DOHH2 (cell line): ENCODE measurements around the gene GFPT2.

Experiments used
- H3F3A ChIP-seq: fragments of 200-600 bp; sonication (generic), shearing (Covaris generic); 2 replicates; pipeline ENCODE4 v1.6.0; 2016; ENCODE audit warnings: antibody characterized with exemption, mild to moderate bottlenecking; ENCODE audit not compliant: control insufficient read depth, insufficient read depth
- H3K27ac ChIP-seq: fragments of 200-600 bp; sonication (generic); 2 replicates; pipeline ENCODE4 v1.5.1; 2014; ENCODE audit warnings: low read depth, mild to moderate bottlenecking, low read length, moderate library complexity
- H3K27me3 ChIP-seq: fragments of 200-600 bp; sonication (generic); 2 replicates; pipeline ENCODE4 v1.6.1; 2014; ENCODE audit warnings: mild to moderate bottlenecking, low read length, mixed read lengths; ENCODE audit not compliant: control insufficient read depth
- H3K36me3 ChIP-seq: fragments of 200-600 bp; sonication (generic); 2 replicates; pipeline ENCODE4 v1.6.1; 2014; ENCODE audit warnings: mild to moderate bottlenecking, low read length, moderate library complexity, mixed read lengths; ENCODE audit not compliant: control insufficient read depth
- H3K4me1 ChIP-seq: fragments of 200-600 bp; sonication (generic); 2 replicates; pipeline ENCODE4 v1.6.1; 2014; ENCODE audit warnings: mild to moderate bottlenecking, low read length, mixed read lengths; ENCODE audit not compliant: control insufficient read depth
- H3K4me2 ChIP-seq: fragments of 200-600 bp; sonication (generic); 2 replicates; pipeline ENCODE4 v1.6.0; 2014; ENCODE audit warnings: mild to moderate bottlenecking, low read length, moderate library complexity
- H3K4me3 ChIP-seq: fragments of 200-600 bp; sonication (generic); 2 replicates; pipeline ENCODE4 v1.5.1; 2014; ENCODE audit warnings: mild to moderate bottlenecking, low read length, mixed read lengths
- H3K79me2 ChIP-seq: fragments of 200-600 bp; sonication (generic); 2 replicates; pipeline ENCODE4 v1.6.1; 2014; ENCODE audit warnings: mild to moderate bottlenecking, low read length, mixed read lengths; ENCODE audit not compliant: control insufficient read depth
- H3K9me2 ChIP-seq: fragments of 200-600 bp; sonication (generic); replicated peaks from 2 replicates; pipeline ENCODE4 v1.6.1; 2014; ENCODE audit warnings: mild to moderate bottlenecking, low read length, mixed read lengths; ENCODE audit not compliant: control insufficient read depth
- H3K9me3 ChIP-seq: fragments of 200-600 bp; sonication (generic); 2 replicates; pipeline ENCODE4 v1.6.1; 2014; ENCODE audit warnings: antibody characterized with exemption, low read length, mixed read lengths; ENCODE audit not compliant: control insufficient read depth, insufficient read depth
- H4K20me1 ChIP-seq: fragments of 200-600 bp; sonication (generic); 2 replicates; pipeline ENCODE4 v1.6.0; 2014; ENCODE audit warnings: low read depth, mild to moderate bottlenecking, antibody characterized with exemption, low read length, moderate library complexity; ENCODE audit not compliant: control insufficient read depth, insufficient read depth
- EZH2phosphoT487 ChIP-seq: fragments of 200-600 bp; sonication (generic); IDR thresholded peaks from 2 replicates; pipeline ENCODE4 v1.6.1; 2017; ENCODE audit warnings: borderline replicate concordance, mild to moderate bottlenecking, antibody characterized with exemption, low read length, moderate library complexity, mixed read lengths
- TF ChIP-seq, protein P1 (sequence below): fragments of 200-600 bp; sonication (generic); IDR thresholded peaks from one replicate; pipeline ENCODE4 v1.5.1; 2014; ENCODE audit warnings: antibody characterized with exemption, mild to moderate bottlenecking, low read depth, low read length; ENCODE audit not compliant: poor library complexity, severe bottlenecking

GFPT2 gene

DNA sequence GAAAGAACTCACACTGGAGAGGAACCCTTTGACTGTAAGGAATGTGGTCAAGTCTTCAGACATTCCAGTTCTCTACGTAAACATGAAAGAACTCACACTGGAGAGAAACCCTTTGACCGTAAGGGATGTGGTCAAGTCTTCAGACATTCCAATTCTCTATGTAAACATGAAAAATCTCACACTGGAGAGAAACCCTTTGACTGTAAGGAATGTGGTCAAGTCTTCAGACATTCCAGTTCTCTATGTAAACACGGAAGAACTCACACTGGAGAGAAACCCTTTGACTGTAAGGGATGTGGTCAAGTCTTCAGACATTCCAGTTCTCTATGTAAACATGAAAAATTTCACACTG lies 93.9 kb downstream of the GFPT2 start:
- Histone ChIP-seq H3K4me3 (no peak overlapping the region), H3K4me1 (no peaks in the 10 kb centered on the region), H4K20me1 (no peaks in the 10 kb centered on the region), H3K9me3 (peaks cover 63% of the 10 kb centered on the region), H3K4me2 (no peak overlapping the region), H3F3A (no peaks in the 10 kb centered on the region), H3K79me2 (no peaks in the 10 kb centered on the region), H3K9me2 (no peaks in the 10 kb centered on the region), H3K27me3 (no peaks in the 10 kb centered on the region), H3K36me3 (peaks cover 60% of the 10 kb centered on the region), H3K27ac (no peak overlapping the region)
- TF ChIP-seq EZH2phosphoT487: no peak
- TF ChIP-seq, protein P1, sequence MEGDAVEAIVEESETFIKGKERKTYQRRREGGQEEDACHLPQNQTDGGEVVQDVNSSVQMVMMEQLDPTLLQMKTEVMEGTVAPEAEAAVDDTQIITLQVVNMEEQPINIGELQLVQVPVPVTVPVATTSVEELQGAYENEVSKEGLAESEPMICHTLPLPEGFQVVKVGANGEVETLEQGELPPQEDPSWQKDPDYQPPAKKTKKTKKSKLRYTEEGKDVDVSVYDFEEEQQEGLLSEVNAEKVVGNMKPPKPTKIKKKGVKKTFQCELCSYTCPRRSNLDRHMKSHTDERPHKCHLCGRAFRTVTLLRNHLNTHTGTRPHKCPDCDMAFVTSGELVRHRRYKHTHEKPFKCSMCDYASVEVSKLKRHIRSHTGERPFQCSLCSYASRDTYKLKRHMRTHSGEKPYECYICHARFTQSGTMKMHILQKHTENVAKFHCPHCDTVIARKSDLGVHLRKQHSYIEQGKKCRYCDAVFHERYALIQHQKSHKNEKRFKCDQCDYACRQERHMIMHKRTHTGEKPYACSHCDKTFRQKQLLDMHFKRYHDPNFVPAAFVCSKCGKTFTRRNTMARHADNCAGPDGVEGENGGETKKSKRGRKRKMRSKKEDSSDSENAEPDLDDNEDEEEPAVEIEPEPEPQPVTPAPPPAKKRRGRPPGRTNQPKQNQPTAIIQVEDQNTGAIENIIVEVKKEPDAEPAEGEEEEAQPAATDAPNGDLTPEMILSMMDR: no peak

DNA sequence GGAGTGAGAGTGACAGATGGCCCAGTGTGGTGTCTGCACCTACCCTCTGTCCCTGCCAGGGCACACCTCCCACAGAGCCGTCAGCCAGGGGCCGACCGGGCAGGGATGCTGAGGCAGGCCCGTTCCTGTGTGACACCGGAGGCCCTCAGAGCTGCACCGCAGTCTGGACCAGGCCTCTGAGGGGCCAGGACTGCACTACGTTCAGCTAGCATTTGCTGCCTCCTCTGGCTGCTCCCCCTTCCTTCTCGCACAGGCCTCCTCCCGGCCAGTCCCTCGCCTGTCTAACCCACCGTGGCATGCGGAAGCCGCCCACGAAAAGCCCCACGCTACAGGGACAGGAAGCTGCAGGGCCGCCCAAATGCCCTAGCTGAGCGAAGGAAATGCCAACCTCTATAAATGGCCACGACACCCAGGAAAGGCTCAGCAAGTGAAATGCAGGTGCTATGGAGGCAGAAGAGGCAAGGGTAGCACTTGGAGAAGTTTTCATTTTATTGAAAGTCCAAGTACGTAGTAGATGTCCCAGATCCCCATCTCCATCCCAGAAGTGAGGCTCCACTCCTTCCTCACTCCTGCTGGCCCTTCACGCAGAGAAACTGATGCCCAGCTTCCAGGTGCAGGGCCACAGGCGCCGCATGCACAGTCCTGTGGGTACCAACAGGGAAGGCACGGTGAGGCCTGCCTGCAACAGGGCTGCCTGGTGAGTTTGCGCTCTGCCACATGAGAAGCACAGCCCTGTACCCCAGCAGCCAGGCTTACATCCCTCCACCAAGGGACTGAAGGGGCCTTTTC lies 99.9 kb downstream of the GFPT2 start:
- H3K36me3 ChIP-seq: peaks cover 22% of the 10 kb centered on the region
- no peaks in the 10 kb centered on the region for H3K9me2 ChIP-seq
- no peak overlapping the region for H3K4me2 ChIP-seq
- H3K27ac ChIP-seq: no peak overlapping the region
- H3F3A ChIP-seq: no peaks in the 10 kb centered on the region
- H3K9me3 ChIP-seq: peaks cover 42% of the 10 kb centered on the region
- H3K79me2 ChIP-seq: no peaks in the 10 kb centered on the region
- no peaks in the 10 kb centered on the region for H3K4me1 ChIP-seq
- no peak for TF ChIP-seq EZH2phosphoT487
- TF ChIP-seq, protein P1: no peak
- H3K4me3 ChIP-seq: no peak overlapping the region
- no peaks in the 10 kb centered on the region for H4K20me1 ChIP-seq
- H3K27me3 ChIP-seq: no peaks in the 10 kb centered on the region

DNA sequence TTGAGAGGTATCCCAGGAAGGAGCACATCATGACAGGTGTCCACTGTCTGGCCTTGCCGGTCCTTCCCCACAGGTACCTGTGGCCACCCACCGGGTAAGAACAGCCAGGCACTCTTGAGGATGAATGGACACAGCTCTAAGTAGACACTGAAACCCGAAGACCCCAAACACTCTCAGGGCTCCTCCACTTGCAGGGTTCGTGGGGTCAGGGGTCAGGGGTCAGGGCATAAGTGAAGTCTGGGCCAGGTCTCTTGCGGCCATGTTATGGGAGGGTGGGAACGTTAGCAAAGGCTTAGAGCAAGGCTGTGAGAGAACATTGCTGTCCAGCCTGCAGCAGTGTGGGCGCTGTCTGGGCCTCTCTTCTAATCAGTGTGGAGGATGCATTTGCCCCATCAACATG lies 101.2 kb downstream of the GFPT2 start:
- Histone ChIP-seq H3K27me3 (no peaks in the 10 kb centered on the region), H4K20me1 (no peaks in the 10 kb centered on the region), H3K36me3 (peaks cover 22% of the 10 kb centered on the region), H3F3A (no peaks in the 10 kb centered on the region), H3K4me3 (no peak overlapping the region), H3K27ac (no peak overlapping the region), H3K9me3 (peaks cover 31% of the 10 kb centered on the region), H3K4me1 (no peaks in the 10 kb centered on the region), H3K4me2 (no peak overlapping the region), H3K9me2 (no peaks in the 10 kb centered on the region), H3K79me2 (no peaks in the 10 kb centered on the region)
- TF ChIP-seq EZH2phosphoT487: no peak
- TF ChIP-seq, protein P1: no peak
